Measurements from ENCODE around the gene RAB11B. TPM values are rescaled to one million over a fixed set of nuclear protein-coding genes. Genes with fewer than 3 reads are reported as not detected.
"Not testable (repeated sequence)": the region's sequence is repeated elsewhere in the genome, so short reads cannot be mapped to it uniquely, and the experiment has no call there.

The RAB11B gene
- total RNA-seq, 3 donors from 2014 or later, result 39.5 to 57.7 (median 41.3) TPM

DNA sequence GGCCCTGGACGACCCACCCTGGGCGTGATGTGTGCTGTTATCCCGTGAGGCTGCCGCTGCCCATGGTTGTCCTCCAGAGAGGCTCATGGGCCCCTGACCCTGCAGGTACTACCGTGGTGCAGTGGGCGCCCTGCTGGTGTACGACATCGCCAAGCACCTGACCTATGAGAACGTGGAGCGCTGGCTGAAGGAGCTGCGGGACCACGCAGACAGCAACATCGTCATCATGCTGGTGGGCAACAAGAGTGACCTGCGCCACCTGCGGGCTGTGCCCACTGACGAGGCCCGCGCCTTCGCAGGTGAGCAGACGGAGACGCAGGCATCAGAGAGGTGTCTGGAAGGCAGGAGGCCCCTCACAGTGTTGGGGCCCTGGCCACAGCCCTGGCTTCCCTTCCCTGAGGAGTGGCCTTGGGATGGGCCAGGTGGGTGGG is 11.8 kb downstream of the RAB11B start:
- no peak for DNase-seq (ENCODE audit: low spot score in 2 of 2)
- intact Hi-C loops (cut with DNase I; ENCODE audit: low total_unique reads), result no loop called here
- peaks cover 9 to 14% of the 10 kb centered on the region in 2 donors for H3K4me1 ChIP-seq
- H3K36me3 ChIP-seq, result no peaks in the 10 kb centered on the region
- no peaks in the 10 kb centered on the region for H3K9me3 ChIP-seq
- no peak overlapping the region for H3K4me3 ChIP-seq
- H3K27me3 ChIP-seq, result no peaks in the 10 kb centered on the region
- peak overlapping the region in 1 of 2 donors; percentile 26 for H3K27ac ChIP-seq
- TF ChIP-seq, protein P1, sequence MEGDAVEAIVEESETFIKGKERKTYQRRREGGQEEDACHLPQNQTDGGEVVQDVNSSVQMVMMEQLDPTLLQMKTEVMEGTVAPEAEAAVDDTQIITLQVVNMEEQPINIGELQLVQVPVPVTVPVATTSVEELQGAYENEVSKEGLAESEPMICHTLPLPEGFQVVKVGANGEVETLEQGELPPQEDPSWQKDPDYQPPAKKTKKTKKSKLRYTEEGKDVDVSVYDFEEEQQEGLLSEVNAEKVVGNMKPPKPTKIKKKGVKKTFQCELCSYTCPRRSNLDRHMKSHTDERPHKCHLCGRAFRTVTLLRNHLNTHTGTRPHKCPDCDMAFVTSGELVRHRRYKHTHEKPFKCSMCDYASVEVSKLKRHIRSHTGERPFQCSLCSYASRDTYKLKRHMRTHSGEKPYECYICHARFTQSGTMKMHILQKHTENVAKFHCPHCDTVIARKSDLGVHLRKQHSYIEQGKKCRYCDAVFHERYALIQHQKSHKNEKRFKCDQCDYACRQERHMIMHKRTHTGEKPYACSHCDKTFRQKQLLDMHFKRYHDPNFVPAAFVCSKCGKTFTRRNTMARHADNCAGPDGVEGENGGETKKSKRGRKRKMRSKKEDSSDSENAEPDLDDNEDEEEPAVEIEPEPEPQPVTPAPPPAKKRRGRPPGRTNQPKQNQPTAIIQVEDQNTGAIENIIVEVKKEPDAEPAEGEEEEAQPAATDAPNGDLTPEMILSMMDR (IDR thresholded peaks at IDR 0.05), result no peak
- TF ChIP-seq POLR2AphosphoS5 (IDR thresholded peaks at IDR 0.05) (no peak), POLR2A (IDR thresholded peaks at IDR 0.05) (no peak)

DNA sequence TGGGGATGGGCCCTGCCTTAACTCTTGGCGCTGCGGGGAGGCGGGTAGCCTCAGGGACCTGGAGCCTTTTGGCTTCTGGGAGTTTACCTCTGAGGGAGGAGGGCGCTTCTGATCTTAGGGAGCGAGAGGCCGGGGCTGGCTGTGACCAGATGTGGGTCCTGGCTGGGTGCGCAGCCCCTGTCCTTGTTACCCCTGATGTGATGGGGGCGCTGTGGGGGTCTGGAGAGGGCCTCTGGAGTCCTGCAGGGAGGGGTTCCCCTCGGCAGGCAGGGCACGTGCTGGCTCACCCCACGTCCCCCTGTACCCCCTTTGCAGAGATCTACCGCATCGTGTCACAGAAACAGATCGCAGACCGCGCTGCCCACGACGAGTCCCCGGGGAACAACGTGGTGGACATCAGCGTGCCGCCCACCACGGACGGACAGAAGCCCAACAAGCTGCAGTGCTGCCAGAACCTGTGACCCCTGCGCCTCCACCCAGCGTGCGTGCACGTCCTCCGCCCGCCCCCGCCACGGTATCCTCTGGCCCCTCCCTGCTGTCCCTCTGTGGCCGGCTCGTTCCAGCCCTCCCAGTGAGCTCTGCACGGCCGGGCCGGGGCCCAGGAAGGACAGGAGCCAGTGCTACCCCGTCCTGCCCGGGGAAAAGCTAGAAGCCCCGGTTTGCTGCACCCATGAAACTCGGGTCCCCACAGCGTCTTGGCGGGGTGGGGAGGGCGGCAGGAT is 13.1 kb downstream of the RAB11B start:
- Histone ChIP-seq H3K27me3 (no peaks in the 10 kb centered on the region), H3K36me3 (no peaks in the 10 kb centered on the region), H3K4me1 (peaks cover 0 to 1% of the 10 kb centered on the region in 2 donors), H3K4me3 (peak overlapping the region in 1 of 3 donors; percentile 46), H3K27ac (peak overlapping the region in 1 of 2 donors; percentile 48), H3K9me3 (no peaks in the 10 kb centered on the region)
- TF ChIP-seq POLR2AphosphoS5 (IDR thresholded peaks at IDR 0.05) (no peak), POLR2A (IDR thresholded peaks at IDR 0.05) (no peak)
- TF ChIP-seq, protein P1 (IDR thresholded peaks at IDR 0.05), result no peak
- intact Hi-C loops (cut with DNase I; ENCODE audit: low total_unique reads), result no loop called here
- DNase-seq (ENCODE audit: low spot score in 2 of 2), result no peak

DNA sequence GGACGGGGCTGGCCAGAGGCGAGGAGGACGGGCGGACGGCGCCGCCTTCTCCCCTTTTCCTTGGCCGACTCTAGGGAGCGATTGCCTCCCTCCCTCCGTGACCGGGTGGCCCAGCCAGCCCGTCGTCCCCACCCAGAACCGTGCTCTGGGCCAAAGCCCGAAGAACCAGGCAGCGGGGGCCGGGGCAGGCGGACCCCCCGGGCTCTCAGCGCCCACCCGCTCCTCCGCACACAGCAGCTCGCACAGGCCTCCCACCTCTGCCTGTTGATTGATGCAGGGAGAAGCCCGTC is 13.6 kb downstream of the RAB11B start:
- Histone ChIP-seq H3K9me3 (no peaks in the 10 kb centered on the region), H3K4me1 (no peaks in the 10 kb centered on the region), H3K27me3 (no peaks in the 10 kb centered on the region), H3K27ac (peak overlapping the region in 1 of 2 donors; percentile 48), H3K4me3 (peak overlapping the region in 1 of 3 donors; percentile 46), H3K36me3 (no peaks in the 10 kb centered on the region)
- intact Hi-C loops (cut with DNase I; ENCODE audit: low total_unique reads), result no loop called here
- TF ChIP-seq POLR2AphosphoS5 (IDR thresholded peaks at IDR 0.05), result no peak
- TF ChIP-seq, protein P1 (IDR thresholded peaks at IDR 0.05), result no peak
- no peak for DNase-seq (ENCODE audit: low spot score in 2 of 2)

DNA sequence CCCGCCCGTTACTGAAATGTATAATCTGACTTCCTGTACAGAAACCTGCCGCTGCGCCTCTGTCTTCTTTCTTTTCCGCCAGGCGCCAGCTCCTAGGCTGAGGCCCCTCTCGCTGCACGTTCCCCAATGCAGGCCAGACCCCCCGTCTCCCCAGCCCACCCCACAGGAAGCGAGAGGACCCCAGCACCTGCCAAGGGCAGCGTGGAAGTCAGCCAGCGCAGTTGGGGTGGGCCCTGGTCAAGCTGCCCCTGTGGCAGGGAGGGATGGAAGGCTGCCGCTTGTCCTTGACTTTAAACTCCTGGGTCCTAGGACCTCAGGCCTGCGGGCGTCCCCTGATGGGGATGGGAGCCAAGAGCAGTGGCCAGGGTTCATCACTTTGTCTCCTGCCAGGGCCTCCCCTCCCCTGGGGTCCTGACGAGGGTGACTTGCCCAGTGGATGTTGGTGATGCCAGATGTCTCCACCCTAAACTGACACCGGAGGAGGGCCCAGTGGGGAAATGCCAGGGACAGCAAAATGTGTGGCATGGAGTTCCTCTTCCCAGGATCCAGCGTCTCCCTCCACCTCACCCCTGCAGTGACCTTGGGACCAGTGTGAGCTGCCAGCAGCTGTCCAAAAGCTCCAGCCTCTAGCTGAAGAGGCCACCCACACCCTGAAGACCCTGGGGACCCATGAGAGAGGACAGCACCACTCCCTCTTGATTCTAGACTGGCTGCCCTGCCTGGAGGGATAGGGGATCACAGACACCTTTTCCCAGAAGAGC is 14.4 kb downstream of the RAB11B start:
- no peaks in the 10 kb centered on the region for H3K36me3 ChIP-seq
- peak overlapping the region in 1 of 2 donors; percentile 48 for H3K27ac ChIP-seq
- TF ChIP-seq POLR2AphosphoS5 (IDR thresholded peaks at IDR 0.05) (no peak), POLR2A (IDR thresholded peaks at IDR 0.05) (no peak)
- TF ChIP-seq, protein P1 (IDR thresholded peaks at IDR 0.05), result no peak
- no peaks in the 10 kb centered on the region for H3K9me3 ChIP-seq
- H3K4me1 ChIP-seq, result no peaks in the 10 kb centered on the region
- no peak overlapping the region for H3K4me3 ChIP-seq
- no peak for DNase-seq (ENCODE audit: low spot score in 2 of 2)
- intact Hi-C loops (cut with DNase I; ENCODE audit: low total_unique reads), result no loop called here
- no peaks in the 10 kb centered on the region for H3K27me3 ChIP-seq

DNA sequence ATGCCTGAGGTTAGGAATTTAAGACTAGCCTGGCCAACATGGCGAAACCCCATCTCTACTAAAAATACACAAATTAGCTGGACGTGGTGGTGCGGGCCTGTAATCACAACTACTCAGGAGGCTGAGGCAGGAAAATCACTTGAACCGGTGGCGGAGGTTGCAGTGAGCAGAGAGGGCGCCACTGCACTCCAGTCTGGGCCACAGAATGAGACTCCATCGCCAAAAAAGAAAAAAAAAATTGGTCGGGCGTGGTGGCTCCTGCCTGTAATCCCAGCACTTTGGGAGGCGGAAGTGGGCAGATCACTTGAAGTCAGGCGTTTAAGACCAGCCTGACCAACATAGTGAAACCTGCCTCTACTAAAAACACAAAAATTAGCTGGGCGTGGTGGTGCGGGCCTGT is 20.6 kb downstream of the RAB11B start:
- intact Hi-C loops (cut with DNase I; ENCODE audit: low total_unique reads), result not testable (repeated sequence)

More for the DNA sequence above, 20.6 kb downstream of the RAB11B start:
- DNase-seq (ENCODE audit: low spot score in 2 of 2); H3K4me1 ChIP-seq; H3K9me3 ChIP-seq; H3K27ac ChIP-seq; H3K27me3 ChIP-seq; H3K4me3 ChIP-seq; H3K36me3 ChIP-seq: not testable (repeated sequence)

Data from breast epithelium (tissue), 4 donors.